ENCODE measurements around the gene DBN1.
A peak's percentile ranks its signal among the peaks of the same experiment; 100 is the strongest.
"Not testable (repeated sequence)": the region's sequence is repeated elsewhere in the genome, so short reads cannot be mapped to it uniquely, and the experiment has no call there.

DBN1 gene

DNA sequence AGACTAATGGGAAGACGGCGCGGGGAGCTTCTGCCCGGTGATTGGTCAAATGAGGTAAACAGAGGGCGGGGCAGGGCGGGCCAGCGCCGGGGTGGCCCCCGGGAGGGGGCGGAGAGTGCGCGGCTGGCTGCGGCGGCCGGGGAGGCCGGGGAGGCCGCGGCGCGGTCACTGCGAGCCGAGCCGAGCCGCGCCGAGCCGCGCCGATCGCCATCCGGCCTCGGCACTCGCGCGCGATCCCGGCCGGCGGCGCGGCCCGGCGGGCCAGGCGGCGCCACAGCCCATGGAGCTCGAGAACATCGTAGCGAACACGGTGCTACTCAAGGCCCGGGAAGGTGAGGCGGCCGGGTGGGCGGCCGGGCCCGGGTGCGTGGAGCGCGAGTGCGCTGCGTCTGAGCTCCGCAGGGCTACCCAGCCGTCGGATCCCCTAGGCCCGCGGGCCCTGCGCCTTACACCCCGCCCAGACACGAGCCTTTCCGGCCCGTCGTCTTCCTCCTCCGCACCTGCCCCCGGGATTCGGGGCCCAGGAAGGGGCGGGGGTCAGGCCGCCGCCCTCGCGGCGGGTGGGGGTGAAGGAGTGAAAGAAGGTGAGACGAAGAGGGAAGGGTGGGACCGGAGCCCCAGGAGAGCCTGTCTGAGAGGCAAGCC lies 46.7 kb downstream of the DBN1 start, which contains the start of gene GRK6:
GRK6 (plus strand) TSS at position 111 of the 645 bp plus-strand sequence; CDS start at position 281, 170 bp downstream.
- TF ChIP-seq, protein P1, sequence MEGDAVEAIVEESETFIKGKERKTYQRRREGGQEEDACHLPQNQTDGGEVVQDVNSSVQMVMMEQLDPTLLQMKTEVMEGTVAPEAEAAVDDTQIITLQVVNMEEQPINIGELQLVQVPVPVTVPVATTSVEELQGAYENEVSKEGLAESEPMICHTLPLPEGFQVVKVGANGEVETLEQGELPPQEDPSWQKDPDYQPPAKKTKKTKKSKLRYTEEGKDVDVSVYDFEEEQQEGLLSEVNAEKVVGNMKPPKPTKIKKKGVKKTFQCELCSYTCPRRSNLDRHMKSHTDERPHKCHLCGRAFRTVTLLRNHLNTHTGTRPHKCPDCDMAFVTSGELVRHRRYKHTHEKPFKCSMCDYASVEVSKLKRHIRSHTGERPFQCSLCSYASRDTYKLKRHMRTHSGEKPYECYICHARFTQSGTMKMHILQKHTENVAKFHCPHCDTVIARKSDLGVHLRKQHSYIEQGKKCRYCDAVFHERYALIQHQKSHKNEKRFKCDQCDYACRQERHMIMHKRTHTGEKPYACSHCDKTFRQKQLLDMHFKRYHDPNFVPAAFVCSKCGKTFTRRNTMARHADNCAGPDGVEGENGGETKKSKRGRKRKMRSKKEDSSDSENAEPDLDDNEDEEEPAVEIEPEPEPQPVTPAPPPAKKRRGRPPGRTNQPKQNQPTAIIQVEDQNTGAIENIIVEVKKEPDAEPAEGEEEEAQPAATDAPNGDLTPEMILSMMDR (IDR thresholded peaks at IDR 0.05; ENCODE audit: extremely low read depth, insufficient read depth, missing control alignments): no peak
- peak; percentile 57 for DNase-seq (ENCODE audit: low spot score)
- in situ Hi-C loops (cut with MboI; ENCODE audit: low pct_unique_long_range_greater_than_20kb, low sequenced_read_pairs, unreplicated experiment): no loop called here

DNA sequence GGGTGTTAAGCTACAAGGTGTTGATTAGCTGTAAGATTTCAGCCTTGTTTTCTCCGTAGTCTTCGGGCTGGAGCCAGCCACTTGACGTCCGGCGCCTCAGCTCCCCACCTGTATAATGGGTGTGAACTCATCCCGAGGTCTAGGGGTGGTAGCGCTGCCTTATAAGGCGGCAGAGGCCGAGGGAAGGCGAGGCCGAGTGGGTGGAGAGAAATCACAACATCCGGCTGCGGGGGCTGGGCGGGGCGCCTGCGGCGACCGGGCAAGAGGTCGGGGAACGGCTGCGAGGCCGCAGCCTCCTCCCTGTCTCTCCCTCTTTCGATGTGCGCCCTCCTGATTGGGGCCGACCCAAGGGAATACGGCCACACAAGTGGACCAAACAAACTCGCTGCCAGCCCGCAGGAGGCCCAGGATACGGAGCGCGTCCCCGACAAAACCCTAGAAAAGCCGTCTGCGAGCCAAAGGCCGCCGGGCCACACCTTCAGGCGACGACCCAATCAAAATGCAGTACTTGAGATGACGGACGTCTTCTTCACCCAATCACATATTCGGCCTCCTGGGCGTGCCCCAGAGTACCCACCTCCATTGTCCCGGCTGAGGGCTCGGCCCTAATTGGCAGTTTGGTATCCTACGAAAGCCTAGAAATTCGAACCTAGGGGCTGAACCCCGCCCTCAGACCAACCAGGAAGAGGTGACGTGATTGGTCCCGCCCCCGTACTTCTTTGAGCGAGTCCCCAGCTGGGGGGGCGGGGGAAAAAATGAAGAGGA lies 47.5 kb downstream of the DBN1 start:
- TF ChIP-seq, protein P1 (IDR thresholded peaks at IDR 0.05; ENCODE audit: extremely low read depth, insufficient read depth, missing control alignments): no peak
- DNase-seq (ENCODE audit: low spot score): peak; percentile 98
- in situ Hi-C loops (cut with MboI; ENCODE audit: low pct_unique_long_range_greater_than_20kb, low sequenced_read_pairs, unreplicated experiment): no loop called here

DNA sequence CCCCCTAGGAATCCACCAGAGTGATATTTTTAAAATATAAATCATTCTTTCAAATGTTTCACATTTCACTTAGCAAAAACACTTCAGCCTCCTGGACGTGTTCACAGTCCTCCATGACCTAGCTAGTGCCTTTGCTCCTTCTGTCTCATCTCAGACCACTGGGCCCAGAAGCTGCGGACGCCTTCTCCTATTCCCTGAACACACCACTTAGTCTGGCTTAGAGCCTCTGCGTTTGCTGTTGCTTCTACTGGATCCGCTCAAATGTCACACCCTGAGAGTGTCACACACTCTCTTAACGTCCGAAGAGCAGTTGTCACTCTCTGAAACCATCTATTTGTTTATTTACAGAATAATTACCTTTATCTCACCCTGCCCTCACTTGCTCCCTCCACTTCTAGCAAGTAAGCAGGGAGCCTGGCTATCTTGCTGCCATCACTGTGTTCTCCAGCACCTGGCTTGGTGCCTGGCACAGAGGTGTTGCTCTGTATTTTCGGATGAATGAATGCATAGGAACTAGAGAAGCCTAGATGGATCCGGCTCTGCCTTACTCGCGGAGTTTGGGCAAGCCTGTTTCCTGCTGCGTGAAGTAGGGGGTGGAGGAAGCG lies 48.1 kb downstream of the DBN1 start:
- in situ Hi-C loops (cut with MboI; ENCODE audit: low pct_unique_long_range_greater_than_20kb, low sequenced_read_pairs, unreplicated experiment): no loop called here
- no peak for DNase-seq (ENCODE audit: low spot score)

DNA sequence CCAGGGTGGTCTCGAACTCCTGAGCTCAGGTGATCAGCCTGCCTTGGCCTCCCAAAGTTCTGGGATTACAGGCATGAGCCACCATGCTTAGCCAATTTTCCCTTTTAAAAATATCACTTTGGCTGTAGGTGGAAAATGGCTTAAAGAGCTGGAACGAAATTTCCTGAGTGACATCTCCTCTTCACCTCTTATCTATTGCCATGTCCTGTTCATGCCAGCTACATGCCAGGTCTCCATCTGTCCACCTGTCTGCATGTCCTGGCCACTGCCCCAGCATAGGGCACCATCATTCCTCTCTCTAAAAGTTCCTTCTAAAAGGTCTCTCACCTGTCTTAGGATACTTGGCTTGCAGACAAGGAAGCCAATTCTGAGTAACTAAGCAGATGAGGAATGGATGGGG lies 49.8 kb downstream of the DBN1 start:
- in situ Hi-C loops (cut with MboI; ENCODE audit: low pct_unique_long_range_greater_than_20kb, low sequenced_read_pairs, unreplicated experiment): no loop called here
- TF ChIP-seq, protein P1 (IDR thresholded peaks at IDR 0.05; ENCODE audit: extremely low read depth, insufficient read depth, missing control alignments): no peak
- no peak for DNase-seq (ENCODE audit: low spot score)

More for the DNA sequence above, 48.1 kb downstream of the DBN1 start:
- TF ChIP-seq, protein P1 (IDR thresholded peaks at IDR 0.05; ENCODE audit: extremely low read depth, insufficient read depth, missing control alignments): no peak

DNA sequence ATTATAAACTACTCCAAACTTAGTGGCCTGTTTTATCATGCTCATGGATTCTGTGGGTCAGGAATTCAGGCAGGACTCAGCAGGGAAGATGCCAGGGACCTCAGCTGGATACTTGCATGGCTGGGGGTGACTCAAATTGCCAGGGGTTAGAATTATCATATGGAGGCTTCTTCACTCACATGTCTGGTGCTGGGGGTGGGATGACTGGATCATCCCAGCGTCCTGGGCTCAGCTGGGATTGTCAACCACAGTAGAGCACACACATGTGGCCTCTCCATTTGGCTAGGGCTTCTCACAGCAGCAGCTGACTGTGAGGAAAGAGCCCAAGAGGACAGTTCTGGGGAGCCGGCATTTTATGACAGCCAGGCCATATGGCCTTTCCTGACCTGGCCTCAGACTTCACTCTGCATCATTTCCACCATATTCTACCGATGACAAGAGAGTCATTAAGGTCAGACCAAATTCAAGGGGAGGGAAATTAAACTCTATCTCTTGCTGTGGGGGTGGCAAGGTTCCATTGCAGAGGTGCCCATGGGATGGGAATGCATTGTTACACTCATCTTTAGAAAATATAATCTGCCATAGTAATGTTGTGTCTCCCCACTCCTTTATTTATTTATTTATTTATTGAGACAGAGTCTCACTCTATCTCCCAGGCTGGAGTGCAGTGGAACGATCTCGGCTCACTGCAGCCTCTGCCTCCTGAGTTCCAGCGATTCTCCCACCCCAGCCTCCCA lies 52.2 kb downstream of the DBN1 start:
- in situ Hi-C loops (cut with MboI; ENCODE audit: low pct_unique_long_range_greater_than_20kb, low sequenced_read_pairs, unreplicated experiment): no loop called here
- no peak for DNase-seq (ENCODE audit: low spot score)
- TF ChIP-seq, protein P1 (IDR thresholded peaks at IDR 0.05; ENCODE audit: extremely low read depth, insufficient read depth, missing control alignments): no peak

DNA sequence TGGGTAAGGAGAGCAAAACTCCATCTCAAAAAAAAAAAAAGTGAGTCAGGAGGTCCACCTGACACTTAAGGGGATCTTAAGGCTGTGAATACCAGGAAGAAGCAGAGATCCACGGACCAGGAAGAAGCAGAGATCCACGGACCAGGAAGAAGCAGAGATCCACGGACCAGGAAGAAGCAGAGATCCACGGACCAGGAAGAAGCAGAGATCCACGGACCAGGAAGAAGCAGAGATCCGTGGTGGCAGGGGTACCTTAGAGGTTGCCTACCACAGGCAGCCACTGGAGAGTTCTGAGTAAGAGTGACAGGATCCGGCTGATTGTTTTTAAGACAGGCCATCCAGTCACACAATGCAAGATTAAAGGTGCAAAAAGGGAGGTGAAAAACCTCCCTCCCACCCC lies 53.0 kb downstream of the DBN1 start:
- DNase-seq (ENCODE audit: low spot score); in situ Hi-C loops (cut with MboI; ENCODE audit: low pct_unique_long_range_greater_than_20kb, low sequenced_read_pairs, unreplicated experiment): not testable (repeated sequence)

All from GM13977 (cell line).